ENCODE results near the gene ITGAE.

DNA sequence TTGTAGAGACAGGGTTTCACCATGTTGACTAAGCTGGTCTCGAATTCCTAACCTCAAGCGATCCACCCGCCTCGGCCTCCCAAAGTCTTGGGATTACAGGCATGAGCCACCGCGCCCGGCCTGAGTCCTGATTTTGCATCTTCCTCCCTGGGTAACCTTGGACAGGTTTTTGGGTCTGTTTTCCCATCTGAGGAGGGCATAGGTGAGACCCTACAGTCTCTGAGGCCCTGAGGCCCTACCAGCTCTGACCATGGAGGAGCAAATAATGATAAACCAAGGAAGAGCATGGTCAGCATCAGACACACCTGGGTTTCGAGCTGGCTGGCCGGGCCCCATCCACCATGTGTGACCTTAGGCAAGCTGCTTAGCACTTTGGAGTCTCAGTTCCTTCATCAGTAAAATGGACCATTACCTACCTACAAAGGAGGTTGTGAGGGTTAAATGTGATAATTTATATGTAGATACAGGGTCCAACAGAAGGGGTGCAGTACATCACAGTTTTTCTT is 46.2 kb upstream of the ITGAE start:
- no peak for TF ChIP-seq GATA2 (IDR thresholded peaks at IDR 0.05; ENCODE audit: low read depth, low read length)
- no peak for TF ChIP-seq GATA3 (IDR thresholded peaks at IDR 0.05; ENCODE audit: low read depth, low read length)
